Measurements from ENCODE around the gene FRMD1.

DNA sequence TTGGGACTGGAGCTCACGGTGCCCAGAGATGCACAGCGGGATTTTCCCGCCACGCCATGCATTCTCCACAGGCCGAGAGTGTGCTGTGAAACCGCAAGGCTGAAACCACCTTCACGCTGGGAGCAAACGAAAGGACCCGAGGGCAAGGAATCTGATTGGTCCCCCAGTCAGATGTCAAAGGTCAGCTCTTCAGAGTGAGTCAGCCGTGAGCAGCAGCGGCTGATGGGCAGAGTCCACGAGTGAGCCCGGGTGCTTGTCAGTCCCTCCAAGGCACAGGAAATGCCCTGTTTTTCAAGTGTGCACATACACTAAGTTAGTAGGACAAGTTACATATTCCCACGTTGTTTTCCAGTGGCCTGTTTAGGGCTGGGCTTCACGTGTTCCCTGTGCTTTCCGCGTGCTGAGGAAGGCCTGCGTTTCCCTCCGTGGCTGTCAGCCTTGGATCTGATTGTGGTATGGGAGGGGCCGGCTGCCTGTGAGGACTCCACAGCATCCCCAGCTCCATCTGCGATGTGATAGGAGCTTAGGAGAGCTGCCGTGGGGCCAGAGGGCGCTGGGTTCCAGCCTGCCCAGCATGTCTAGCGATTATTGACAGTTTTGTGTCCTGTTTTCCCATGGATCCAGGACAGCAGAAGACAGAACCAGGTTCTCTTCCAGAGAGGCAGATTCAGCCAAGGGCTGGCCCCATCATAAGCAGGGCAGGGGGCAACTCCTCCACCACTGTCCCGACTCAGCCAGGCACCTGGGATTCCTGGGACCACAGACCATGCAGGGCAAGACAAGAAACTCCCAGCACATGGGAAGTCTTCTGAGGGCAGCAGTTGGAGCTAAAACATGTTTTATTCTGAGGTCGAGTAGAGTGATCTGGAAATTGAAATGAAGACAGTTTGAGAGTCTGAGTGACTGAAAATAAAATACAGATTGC is 38.2 kb upstream of the FRMD1 start:
- TF ChIP-seq EZH2 (IDR thresholded peaks at IDR 0.05) (no peak), EZH2phosphoT487 (IDR thresholded peaks at IDR 0.05; ENCODE audit: borderline replicate concordance) (no peak), YY1 (IDR thresholded peaks at IDR 0.05; ENCODE audit: extremely low read depth, insufficient replicate concordance, low read depth, low read length) (no peak), POLR2AphosphoS5 (IDR thresholded peaks at IDR 0.05; ENCODE audit: low read depth, low read length) (no peak), SP1 (IDR thresholded peaks at IDR 0.05; ENCODE audit: low read depth) (no peak), POLR2A (IDR thresholded peaks at IDR 0.05; ENCODE audit: borderline replicate concordance, extremely low read depth, insufficient read depth, insufficient read length) (no peak), RAD21 (IDR thresholded peaks at IDR 0.05; ENCODE audit: low read depth) (no peak), CEBPB (IDR thresholded peaks at IDR 0.05; ENCODE audit: low read depth) (no peak)
- TF ChIP-seq, protein P1, sequence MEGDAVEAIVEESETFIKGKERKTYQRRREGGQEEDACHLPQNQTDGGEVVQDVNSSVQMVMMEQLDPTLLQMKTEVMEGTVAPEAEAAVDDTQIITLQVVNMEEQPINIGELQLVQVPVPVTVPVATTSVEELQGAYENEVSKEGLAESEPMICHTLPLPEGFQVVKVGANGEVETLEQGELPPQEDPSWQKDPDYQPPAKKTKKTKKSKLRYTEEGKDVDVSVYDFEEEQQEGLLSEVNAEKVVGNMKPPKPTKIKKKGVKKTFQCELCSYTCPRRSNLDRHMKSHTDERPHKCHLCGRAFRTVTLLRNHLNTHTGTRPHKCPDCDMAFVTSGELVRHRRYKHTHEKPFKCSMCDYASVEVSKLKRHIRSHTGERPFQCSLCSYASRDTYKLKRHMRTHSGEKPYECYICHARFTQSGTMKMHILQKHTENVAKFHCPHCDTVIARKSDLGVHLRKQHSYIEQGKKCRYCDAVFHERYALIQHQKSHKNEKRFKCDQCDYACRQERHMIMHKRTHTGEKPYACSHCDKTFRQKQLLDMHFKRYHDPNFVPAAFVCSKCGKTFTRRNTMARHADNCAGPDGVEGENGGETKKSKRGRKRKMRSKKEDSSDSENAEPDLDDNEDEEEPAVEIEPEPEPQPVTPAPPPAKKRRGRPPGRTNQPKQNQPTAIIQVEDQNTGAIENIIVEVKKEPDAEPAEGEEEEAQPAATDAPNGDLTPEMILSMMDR (IDR thresholded peaks at IDR 0.05 in 2 of 3, conservative IDR thresholded peaks at IDR 0.05 in 1 of 3; ENCODE audit: borderline replicate concordance in 1 of 3, insufficient read depth in 1 of 3, low read depth in 2 of 3, low read length in 2 of 3): no peak
- TF ChIP-seq, protein P2, sequence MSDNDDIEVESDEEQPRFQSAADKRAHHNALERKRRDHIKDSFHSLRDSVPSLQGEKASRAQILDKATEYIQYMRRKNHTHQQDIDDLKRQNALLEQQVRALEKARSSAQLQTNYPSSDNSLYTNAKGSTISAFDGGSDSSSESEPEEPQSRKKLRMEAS (IDR thresholded peaks at IDR 0.05): no peak
- TF ChIP-seq, protein P3, sequence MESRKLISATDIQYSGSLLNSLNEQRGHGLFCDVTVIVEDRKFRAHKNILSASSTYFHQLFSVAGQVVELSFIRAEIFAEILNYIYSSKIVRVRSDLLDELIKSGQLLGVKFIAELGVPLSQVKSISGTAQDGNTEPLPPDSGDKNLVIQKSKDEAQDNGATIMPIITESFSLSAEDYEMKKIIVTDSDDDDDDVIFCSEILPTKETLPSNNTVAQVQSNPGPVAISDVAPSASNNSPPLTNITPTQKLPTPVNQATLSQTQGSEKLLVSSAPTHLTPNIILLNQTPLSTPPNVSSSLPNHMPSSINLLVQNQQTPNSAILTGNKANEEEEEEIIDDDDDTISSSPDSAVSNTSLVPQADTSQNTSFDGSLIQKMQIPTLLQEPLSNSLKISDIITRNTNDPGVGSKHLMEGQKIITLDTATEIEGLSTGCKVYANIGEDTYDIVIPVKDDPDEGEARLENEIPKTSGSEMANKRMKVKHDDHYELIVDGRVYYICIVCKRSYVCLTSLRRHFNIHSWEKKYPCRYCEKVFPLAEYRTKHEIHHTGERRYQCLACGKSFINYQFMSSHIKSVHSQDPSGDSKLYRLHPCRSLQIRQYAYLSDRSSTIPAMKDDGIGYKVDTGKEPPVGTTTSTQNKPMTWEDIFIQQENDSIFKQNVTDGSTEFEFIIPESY (IDR thresholded peaks at IDR 0.05; ENCODE audit: extremely low read depth, insufficient replicate concordance, low read length): no peak
- TF ChIP-seq, protein P4, sequence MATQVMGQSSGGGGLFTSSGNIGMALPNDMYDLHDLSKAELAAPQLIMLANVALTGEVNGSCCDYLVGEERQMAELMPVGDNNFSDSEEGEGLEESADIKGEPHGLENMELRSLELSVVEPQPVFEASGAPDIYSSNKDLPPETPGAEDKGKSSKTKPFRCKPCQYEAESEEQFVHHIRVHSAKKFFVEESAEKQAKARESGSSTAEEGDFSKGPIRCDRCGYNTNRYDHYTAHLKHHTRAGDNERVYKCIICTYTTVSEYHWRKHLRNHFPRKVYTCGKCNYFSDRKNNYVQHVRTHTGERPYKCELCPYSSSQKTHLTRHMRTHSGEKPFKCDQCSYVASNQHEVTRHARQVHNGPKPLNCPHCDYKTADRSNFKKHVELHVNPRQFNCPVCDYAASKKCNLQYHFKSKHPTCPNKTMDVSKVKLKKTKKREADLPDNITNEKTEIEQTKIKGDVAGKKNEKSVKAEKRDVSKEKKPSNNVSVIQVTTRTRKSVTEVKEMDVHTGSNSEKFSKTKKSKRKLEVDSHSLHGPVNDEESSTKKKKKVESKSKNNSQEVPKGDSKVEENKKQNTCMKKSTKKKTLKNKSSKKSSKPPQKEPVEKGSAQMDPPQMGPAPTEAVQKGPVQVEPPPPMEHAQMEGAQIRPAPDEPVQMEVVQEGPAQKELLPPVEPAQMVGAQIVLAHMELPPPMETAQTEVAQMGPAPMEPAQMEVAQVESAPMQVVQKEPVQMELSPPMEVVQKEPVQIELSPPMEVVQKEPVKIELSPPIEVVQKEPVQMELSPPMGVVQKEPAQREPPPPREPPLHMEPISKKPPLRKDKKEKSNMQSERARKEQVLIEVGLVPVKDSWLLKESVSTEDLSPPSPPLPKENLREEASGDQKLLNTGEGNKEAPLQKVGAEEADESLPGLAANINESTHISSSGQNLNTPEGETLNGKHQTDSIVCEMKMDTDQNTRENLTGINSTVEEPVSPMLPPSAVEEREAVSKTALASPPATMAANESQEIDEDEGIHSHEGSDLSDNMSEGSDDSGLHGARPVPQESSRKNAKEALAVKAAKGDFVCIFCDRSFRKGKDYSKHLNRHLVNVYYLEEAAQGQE (IDR thresholded peaks at IDR 0.05; ENCODE audit: low read depth): no peak
- TF ChIP-seq, protein P5, sequence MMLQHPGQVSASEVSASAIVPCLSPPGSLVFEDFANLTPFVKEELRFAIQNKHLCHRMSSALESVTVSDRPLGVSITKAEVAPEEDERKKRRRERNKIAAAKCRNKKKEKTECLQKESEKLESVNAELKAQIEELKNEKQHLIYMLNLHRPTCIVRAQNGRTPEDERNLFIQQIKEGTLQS (IDR thresholded peaks at IDR 0.05): no peak

Measured in HCT116 (cell line).